Naive thymus-derived CD4-positive, alpha-beta T cell (primary cell): ENCODE results near the gene GRM4. TPM values are rescaled to one million over a fixed set of nuclear protein-coding genes. Genes with fewer than 3 reads are reported as not detected.
A peak's percentile ranks its signal among the peaks of the same experiment; 100 is the strongest.

Source experiments
- ATAC-seq: fragments of 150-1000 bp; cut with Tn5 transposase; 2 replicates; pipeline ENCODE4 v1.10.0; 2021; ENCODE audit warnings: mild to moderate bottlenecking, moderate library complexity
- CTCF ChIA-PET: fragments of 350-600 bp; sonication (Branson Sonifier 250); formaldehyde crosslinking; loops from one replicate; lab custom pipeline; 2021; ENCODE audit warnings: antibody characterized with exemption; lab: Charles Lee
- POLR2A ChIA-PET: fragments of 350-600 bp; sonication (Branson Sonifier 250); formaldehyde crosslinking; loops from one replicate; lab custom pipeline; 2021; ENCODE audit warnings: antibody characterized with exemption, inconsistent platforms; lab: Charles Lee
- DNase-seq, 9 donors: peaks; one replicate each; pipeline versions ENCODE4 v3.0.0 to v3.0.0-alpha.2; 2020 to 2022; ENCODE audit warnings: mixed read lengths in 1 of 9
- H3K27ac ChIP-seq: one replicate; pipeline ENCODE4 v1.7.0; 2013; ENCODE audit warnings: mild to moderate bottlenecking, low read depth, low read length, moderate library complexity
- H3K27me3 ChIP-seq, 2 donors: one replicate each; pipeline ENCODE4 v1.7.0; 2013; ENCODE audit warnings: low read length in 2 of 2, mild to moderate bottlenecking in 2 of 2, moderate library complexity in 2 of 2; ENCODE audit not compliant: control insufficient read depth in 2 of 2, insufficient read depth in 2 of 2
- H3K36me3 ChIP-seq, 3 experiments: 1 replicate in 2 of 3; 2 replicates in 1 of 3; pipeline ENCODE4 v1.7.0; 2013; ENCODE audit warnings: low read length in 3 of 3, mild to moderate bottlenecking in 3 of 3, moderate library complexity in 1 of 3; ENCODE audit not compliant: insufficient read depth in 3 of 3, control insufficient read depth in 2 of 3
- H3K4me1 ChIP-seq, 2 donors: one replicate each; pipeline ENCODE4 v1.7.0; 2013; ENCODE audit warnings: low read length in 2 of 2, mild to moderate bottlenecking in 2 of 2, moderate library complexity in 1 of 2; ENCODE audit not compliant: control insufficient read depth in 2 of 2, insufficient read depth in 2 of 2
- H3K4me3 ChIP-seq: 2 replicates; pipeline ENCODE4 v1.7.0; 2013; ENCODE audit warnings: mild to moderate bottlenecking, low read length
- H3K9me3 ChIP-seq, 3 experiments: 1 replicate in 2 of 3; 2 replicates in 1 of 3; pipeline ENCODE4 v1.7.0; 2013; ENCODE audit warnings: low read length in 3 of 3; ENCODE audit not compliant: control insufficient read depth in 2 of 3
- H3K27ac Mint-ChIP-seq, 9 donors: one replicate each; pipeline ENCODE4 v1.8.0; 2020 to 2022; ENCODE audit warnings: mixed read lengths in 9 of 9, mild to moderate bottlenecking in 8 of 9, moderate library complexity in 5 of 9, inconsistent platforms in 2 of 9
- H3K27me3 Mint-ChIP-seq, 5 donors: one replicate each; pipeline ENCODE4 v1.8.0; 2021 to 2022; ENCODE audit warnings: mixed read lengths in 5 of 5, mild to moderate bottlenecking in 1 of 5
- H3K36me3 Mint-ChIP-seq, 5 donors: one replicate each; pipeline ENCODE4 v1.8.0; 2020 to 2022; ENCODE audit warnings: mixed read lengths in 5 of 5, mild to moderate bottlenecking in 3 of 5, inconsistent platforms in 1 of 5
- H3K4me1 Mint-ChIP-seq, 7 donors: one replicate each; pipeline ENCODE4 v1.8.0; 2020 to 2022; ENCODE audit warnings: mixed read lengths in 7 of 7, mild to moderate bottlenecking in 3 of 7, inconsistent platforms in 1 of 7
- H3K4me3 Mint-ChIP-seq, 10 donors: one replicate each; pipeline ENCODE4 v1.8.0; 2020 to 2022; ENCODE audit warnings: mild to moderate bottlenecking in 10 of 10, mixed read lengths in 10 of 10, moderate library complexity in 6 of 10, inconsistent platforms in 2 of 10
- H3K9me3 Mint-ChIP-seq, 11 donors: one replicate each; pipeline ENCODE4 v1.8.0; 2020 to 2022; ENCODE audit warnings: mixed read lengths in 11 of 11, mild to moderate bottlenecking in 4 of 11, inconsistent platforms in 1 of 11, moderate library complexity in 1 of 11
- intact Hi-C, 2 donors: fragments of 100-400 bp; cut with micrococcal nuclease; formaldehyde crosslinking; loops; one replicate each; pipeline ENCODE4 v1.15.1; 2023
- polyA plus RNA-seq, 2 donors: library from polyadenylated mRNA; unstranded; fragments of 300-500 nt; fragmentation: Illumina TruSeq; gene quantifications; one replicate each; pipeline ENCODE4 v1.2.3, GENCODE V29; 2021
- total RNA-seq, 6 experiments: library from RNA in 5 of 6; stranded (reverse) in 5 of 6; gene quantifications; 1 replicate in 5 of 6; 2 replicates in 1 of 6; pipeline ENCODE4 v1.2.3 and lab custom pipeline; 2021 to 2026

Gene GRM4
- total and polyA plus RNA-seq, 7 experiments from 2014 or later: not detected

DNA sequence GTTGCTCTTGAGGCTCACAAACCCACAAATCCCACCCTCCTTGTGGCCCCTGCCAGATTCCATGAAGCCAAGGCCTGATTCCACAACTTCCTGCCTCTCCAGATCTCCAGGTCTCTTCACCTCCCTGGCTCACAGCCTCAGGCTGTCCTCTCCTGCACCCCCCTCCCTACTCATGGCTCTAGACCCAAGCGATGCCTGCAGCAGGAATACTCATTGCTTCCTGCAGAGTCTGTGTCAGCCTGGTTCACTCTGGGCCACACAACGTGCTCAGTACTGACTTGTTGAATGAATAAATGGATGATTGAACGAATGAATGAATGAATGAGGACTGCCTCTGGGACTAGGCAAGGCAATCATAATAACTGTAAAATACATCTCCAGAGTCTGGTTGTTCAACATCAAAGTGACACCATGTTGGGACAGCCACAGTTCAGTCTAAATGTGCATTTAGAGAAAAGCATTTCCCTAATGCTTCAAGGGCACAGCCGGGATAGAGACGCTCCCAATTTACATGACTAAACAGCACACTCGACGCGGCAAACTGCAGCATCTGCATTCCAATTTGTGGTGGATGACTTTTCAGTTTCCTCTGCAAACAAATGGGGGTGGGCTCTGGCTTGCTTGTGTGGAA lies 139.9 kb downstream of the GRM4 start:
- H3K27ac Mint-ChIP-seq: peak overlapping the region in 1 of 9 donors; percentile 32
- Histone ChIP-seq H3K36me3 (no peaks in the 10 kb centered on the region), H3K4me1 (no peaks in the 10 kb centered on the region), H3K4me3 (no peak overlapping the region), H3K27ac (no peak overlapping the region), H3K9me3 (no peaks in the 10 kb centered on the region), H3K27me3 (no peaks in the 10 kb centered on the region)
- peaks cover 0 to 11% (median 0%) of the 10 kb centered on the region in 7 donors for H3K4me1 Mint-ChIP-seq
- H3K27me3 Mint-ChIP-seq: peaks cover 0 to 38% (median 7%) of the 10 kb centered on the region in 5 donors
- ChIA-PET CTCF (no interaction called here), POLR2A (no interaction called here)
- no peak for ATAC-seq
- no peaks in the 10 kb centered on the region for H3K36me3 Mint-ChIP-seq
- DNase-seq: no peak
- H3K4me3 Mint-ChIP-seq: no peak overlapping the region
- intact Hi-C loops: no loop called here
- peaks cover 0 to 5% (median 0%) of the 10 kb centered on the region in 11 donors for H3K9me3 Mint-ChIP-seq

- intact Hi-C loops: no loop called here
- Mint-ChIP-seq H3K4me1 (peaks cover 0 to 11% (median 0%) of the 10 kb centered on the region in 7 donors), H3K9me3 (peaks cover 0 to 5% (median 0%) of the 10 kb centered on the region in 11 donors), H3K36me3 (no peaks in the 10 kb centered on the region), H3K27me3 (peaks cover 0 to 31% (median 7%) of the 10 kb centered on the region in 5 donors), H3K4me3 (no peak overlapping the region), H3K27ac (no peak overlapping the region)
- POLR2A ChIA-PET: interaction anchor here (0.7 kb wide), 1 partner anchor 61 kb away, joined by 5 read pairs; no protein-coding TSS in a partner anchor
- Histone ChIP-seq H3K36me3 (no peaks in the 10 kb centered on the region), H3K4me1 (no peaks in the 10 kb centered on the region), H3K27ac (no peak overlapping the region), H3K4me3 (no peak overlapping the region), H3K9me3 (no peaks in the 10 kb centered on the region), H3K27me3 (no peaks in the 10 kb centered on the region)
- CTCF ChIA-PET: no interaction called here
- ATAC-seq (no peak), DNase-seq (no peak)
Observed at GRCh38 chr6:34004706-34005105, 141.2 kb downstream of the GRM4 start.

- Mint-ChIP-seq H3K27me3 (peaks cover 0 to 29% (median 7%) of the 10 kb centered on the region in 5 donors), H3K9me3 (peaks cover 0 to 5% (median 0%) of the 10 kb centered on the region in 11 donors), H3K36me3 (no peaks in the 10 kb centered on the region), H3K4me1 (peaks cover 0 to 11% (median 0%) of the 10 kb centered on the region in 7 donors), H3K4me3 (no peak overlapping the region), H3K27ac (no peak overlapping the region)
- H3K27ac ChIP-seq: no peak overlapping the region
- H3K4me1 ChIP-seq: no peaks in the 10 kb centered on the region
- no peak for ATAC-seq
- intact Hi-C loops: no loop called here
- H3K27me3 ChIP-seq: no peaks in the 10 kb centered on the region
- no peaks in the 10 kb centered on the region for H3K9me3 ChIP-seq
- no peaks in the 10 kb centered on the region for H3K36me3 ChIP-seq
- no peak for DNase-seq
- ChIA-PET CTCF (no interaction called here), POLR2A (no interaction called here)
- no peak overlapping the region for H3K4me3 ChIP-seq
Observed at GRCh38 chr6:34003962-34004361, 141.9 kb downstream of the GRM4 start.

GRCh38 chr6:34001706-34002621 lies 143.9 kb downstream of the GRM4 start:
- H3K4me3 ChIP-seq: no peak overlapping the region
- H3K27ac ChIP-seq: no peak overlapping the region
- peaks cover 0 to 5% (median 0%) of the 10 kb centered on the region in 5 donors for H3K36me3 Mint-ChIP-seq
- peaks cover 0 to 11% (median 0%) of the 10 kb centered on the region in 11 donors for H3K9me3 Mint-ChIP-seq
- intact Hi-C loops: no loop called here
- H3K27me3 Mint-ChIP-seq: peaks cover 0 to 15% (median 5%) of the 10 kb centered on the region in 5 donors
- H3K4me3 Mint-ChIP-seq: no peak overlapping the region
- DNase-seq: no peak
- no peaks in the 10 kb centered on the region for H3K36me3 ChIP-seq
- H3K4me1 Mint-ChIP-seq: peaks cover 0 to 8% (median 0%) of the 10 kb centered on the region in 7 donors
- H3K9me3 ChIP-seq: no peaks in the 10 kb centered on the region
- no peaks in the 10 kb centered on the region for H3K4me1 ChIP-seq
- ChIA-PET POLR2A (no interaction called here), CTCF (no interaction called here)
- no peak overlapping the region for H3K27ac Mint-ChIP-seq
- H3K27me3 ChIP-seq: no peaks in the 10 kb centered on the region
- no peak for ATAC-seq

GRCh38 chr6:34000281-34000680 lies 145.6 kb downstream of the GRM4 start:
- Mint-ChIP-seq H3K27me3 (peaks cover 0 to 21% (median 5%) of the 10 kb centered on the region in 5 donors), H3K36me3 (peaks cover 0 to 9% (median 0%) of the 10 kb centered on the region in 5 donors), H3K4me1 (peaks cover 0 to 1% (median 0%) of the 10 kb centered on the region in 7 donors), H3K4me3 (no peak overlapping the region), H3K27ac (no peak overlapping the region), H3K9me3 (peaks cover 0 to 15% (median 3%) of the 10 kb centered on the region in 11 donors)
- intact Hi-C loops: no loop called here
- Histone ChIP-seq H3K4me1 (no peaks in the 10 kb centered on the region), H3K36me3 (no peaks in the 10 kb centered on the region), H3K27ac (no peak overlapping the region), H3K4me3 (no peak overlapping the region), H3K9me3 (no peaks in the 10 kb centered on the region), H3K27me3 (no peaks in the 10 kb centered on the region)
- DNase-seq (no peak), ATAC-seq (no peak)
- CTCF ChIA-PET: no interaction called here
- POLR2A ChIA-PET: no interaction called here

GRCh38 chr6:33999567-33999966 lies 146.3 kb downstream of the GRM4 start:
- Histone ChIP-seq H3K27ac (no peak overlapping the region), H3K4me3 (no peak overlapping the region), H3K9me3 (no peaks in the 10 kb centered on the region), H3K4me1 (no peaks in the 10 kb centered on the region), H3K27me3 (no peaks in the 10 kb centered on the region), H3K36me3 (no peaks in the 10 kb centered on the region)
- DNase-seq (no peak), ATAC-seq (no peak)
- Mint-ChIP-seq H3K27me3 (peaks cover 0 to 20% (median 5%) of the 10 kb centered on the region in 5 donors), H3K4me3 (no peak overlapping the region), H3K4me1 (peaks cover 0 to 1% (median 0%) of the 10 kb centered on the region in 7 donors), H3K27ac (no peak overlapping the region), H3K9me3 (peaks cover 0 to 15% (median 3%) of the 10 kb centered on the region in 11 donors), H3K36me3 (peaks cover 0 to 9% (median 0%) of the 10 kb centered on the region in 5 donors)
- ChIA-PET CTCF (no interaction called here), POLR2A (no interaction called here)
- intact Hi-C loops: no loop called here
